GM19025 (cell line): ENCODE measurements around the gene TPPP3.
"Not testable (repeated sequence)": the region's sequence is repeated elsewhere in the genome, so short reads cannot be mapped to it uniquely, and the experiment has no call there.

ENCODE experiments used
- ATAC-seq: cut with Tn5 transposase; IDR thresholded peaks from one replicate; pipeline ENCODE4 v1.9.1; 2021; ENCODE audit warnings: mild to moderate bottlenecking, low read depth, moderate library complexity; ENCODE audit not compliant: unreplicated experiment

Gene TPPP3

GRCh38 chr16:67392301-67393059 lies 818 bp downstream of the TPPP3 start:
- no peak for ATAC-seq

GRCh38 chr16:67391424-67392300 lies 1.6 kb downstream of the TPPP3 start:
- ATAC-seq = no peak

- ATAC-seq = no peak
Measured at GRCh38 chr16:67390816-67391423, 2.4 kb downstream of the TPPP3 start.

- no peak for ATAC-seq
Measured at GRCh38 chr16:67389911-67390815, 3.1 kb downstream of the TPPP3 start.

- no peak for ATAC-seq
Measured at GRCh38 chr16:67388591-67388990, 4.7 kb downstream of the TPPP3 start.

- ATAC-seq = no peak
Measured at GRCh38 chr16:67388191-67388590, 5.1 kb downstream of the TPPP3 start.

GRCh38 chr16:67387479-67388079 lies 5.7 kb downstream of the TPPP3 start:
- ATAC-seq = no peak

- no peak for ATAC-seq
Measured at GRCh38 chr16:67386861-67387455, 6.3 kb downstream of the TPPP3 start.

GRCh38 chr16:67384778-67385510 lies 8.4 kb downstream of the TPPP3 start:
- ATAC-seq = no peak

- no peak for ATAC-seq
Measured at GRCh38 chr16:67383284-67383683, 10.0 kb downstream of the TPPP3 start.

GRCh38 chr16:67378642-67379041 lies 14.7 kb downstream of the TPPP3 start:
- no peak for ATAC-seq

- not testable (repeated sequence) for ATAC-seq
Measured at GRCh38 chr16:67376012-67376411, 17.3 kb downstream of the TPPP3 start.

GRCh38 chr16:67372664-67373063 lies 20.6 kb downstream of the TPPP3 start:
- ATAC-seq = no peak

- ATAC-seq = no peak
Measured at GRCh38 chr16:67370661-67371060, 22.6 kb downstream of the TPPP3 start.

- ATAC-seq = no peak
Measured at GRCh38 chr16:67364600-67365235, 28.6 kb downstream of the TPPP3 start.

GRCh38 chr16:67361038-67361437 lies 32.3 kb downstream of the TPPP3 start:
- no peak for ATAC-seq

- ATAC-seq = not testable (repeated sequence)
Measured at GRCh38 chr16:67359540-67360269, 33.6 kb downstream of the TPPP3 start.

GRCh38 chr16:67357561-67357960 lies 35.7 kb downstream of the TPPP3 start:
- no peak for ATAC-seq
